Panc1 (cell line): ENCODE results near the gene SREBF2.

ENCODE experiments used
- POLR2AphosphoS5 ChIP-seq: IDR thresholded peaks from 2 replicates; pipeline ENCODE4 v1.6.1; 2012; ENCODE audit warnings: mild to moderate bottlenecking, low read depth, low read length, moderate library complexity
- SIN3A ChIP-seq: IDR thresholded peaks from 2 replicates; pipeline ENCODE4 v1.6.1; 2012; ENCODE audit warnings: low read depth, mild to moderate bottlenecking, low read length, moderate library complexity, borderline replicate concordance; ENCODE audit not compliant: insufficient read depth
- TCF7L2 ChIP-seq: IDR thresholded peaks from 2 replicates; pipeline ENCODE4 v1.6.1; 2011; ENCODE audit warnings: mild to moderate bottlenecking, low read depth, low read length, inconsistent platforms
- TF ChIP-seq, protein P1 (sequence below): fragments of 450-650 bp; IDR thresholded peaks from 2 replicates; pipeline ENCODE4 v1.5.1; 2017; ENCODE audit warnings: mild to moderate bottlenecking
- TF ChIP-seq, protein P2 (sequence below), 2 experiments: IDR thresholded peaks; 2 replicates each; pipeline ENCODE4 v1.6.1; 2011 to 2012; ENCODE audit warnings: low read depth in 2 of 2, control low read depth in 1 of 2, low read length in 1 of 2, mild to moderate bottlenecking in 1 of 2, moderate library complexity in 1 of 2; ENCODE audit not compliant: insufficient read depth in 1 of 2

DNA sequence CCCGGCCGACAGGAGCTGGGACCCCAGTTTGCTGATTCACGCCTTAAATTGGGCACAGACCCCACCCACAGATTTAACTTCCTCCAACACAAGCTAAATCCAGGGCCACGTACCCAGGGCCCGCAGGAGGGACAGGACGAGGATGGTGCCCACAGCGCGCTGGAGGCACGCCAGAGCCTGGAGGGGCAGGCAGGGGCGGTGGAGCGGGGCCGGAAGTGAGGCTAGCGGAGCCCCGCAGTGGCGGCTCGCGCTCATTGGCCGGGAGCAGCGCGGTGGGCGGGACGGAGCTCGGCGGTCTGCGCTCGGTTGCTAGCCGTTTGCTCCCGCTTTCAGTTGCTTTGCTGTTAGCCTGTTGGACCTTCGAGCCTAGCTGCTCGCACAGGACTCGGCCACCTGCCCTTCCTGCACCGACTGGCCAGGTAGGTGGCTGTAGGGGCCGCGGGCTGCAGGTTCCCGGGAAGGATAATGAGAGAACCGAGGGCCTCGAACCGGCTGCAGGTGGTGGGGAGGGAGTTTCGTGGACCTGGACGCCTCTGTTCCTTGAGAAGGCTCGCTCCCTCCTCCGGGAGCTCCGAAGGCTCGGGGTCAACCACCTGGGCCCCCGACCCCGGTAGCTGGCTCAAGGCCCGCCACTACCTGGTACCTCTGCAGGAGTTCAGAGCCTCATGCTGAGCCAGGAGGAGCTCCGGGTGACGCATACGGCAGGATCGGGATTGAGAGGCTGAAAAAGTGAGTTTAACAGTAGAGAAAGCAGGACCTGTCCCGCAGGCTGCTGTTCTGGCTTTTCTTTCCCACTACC is 32.4 kb upstream of the SREBF2 start, which contains the start of gene CCDC134:
- TF ChIP-seq, protein P1, sequence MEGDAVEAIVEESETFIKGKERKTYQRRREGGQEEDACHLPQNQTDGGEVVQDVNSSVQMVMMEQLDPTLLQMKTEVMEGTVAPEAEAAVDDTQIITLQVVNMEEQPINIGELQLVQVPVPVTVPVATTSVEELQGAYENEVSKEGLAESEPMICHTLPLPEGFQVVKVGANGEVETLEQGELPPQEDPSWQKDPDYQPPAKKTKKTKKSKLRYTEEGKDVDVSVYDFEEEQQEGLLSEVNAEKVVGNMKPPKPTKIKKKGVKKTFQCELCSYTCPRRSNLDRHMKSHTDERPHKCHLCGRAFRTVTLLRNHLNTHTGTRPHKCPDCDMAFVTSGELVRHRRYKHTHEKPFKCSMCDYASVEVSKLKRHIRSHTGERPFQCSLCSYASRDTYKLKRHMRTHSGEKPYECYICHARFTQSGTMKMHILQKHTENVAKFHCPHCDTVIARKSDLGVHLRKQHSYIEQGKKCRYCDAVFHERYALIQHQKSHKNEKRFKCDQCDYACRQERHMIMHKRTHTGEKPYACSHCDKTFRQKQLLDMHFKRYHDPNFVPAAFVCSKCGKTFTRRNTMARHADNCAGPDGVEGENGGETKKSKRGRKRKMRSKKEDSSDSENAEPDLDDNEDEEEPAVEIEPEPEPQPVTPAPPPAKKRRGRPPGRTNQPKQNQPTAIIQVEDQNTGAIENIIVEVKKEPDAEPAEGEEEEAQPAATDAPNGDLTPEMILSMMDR = no peak
- TF ChIP-seq POLR2AphosphoS5 = peak; percentile 79
- TF ChIP-seq, protein P2, sequence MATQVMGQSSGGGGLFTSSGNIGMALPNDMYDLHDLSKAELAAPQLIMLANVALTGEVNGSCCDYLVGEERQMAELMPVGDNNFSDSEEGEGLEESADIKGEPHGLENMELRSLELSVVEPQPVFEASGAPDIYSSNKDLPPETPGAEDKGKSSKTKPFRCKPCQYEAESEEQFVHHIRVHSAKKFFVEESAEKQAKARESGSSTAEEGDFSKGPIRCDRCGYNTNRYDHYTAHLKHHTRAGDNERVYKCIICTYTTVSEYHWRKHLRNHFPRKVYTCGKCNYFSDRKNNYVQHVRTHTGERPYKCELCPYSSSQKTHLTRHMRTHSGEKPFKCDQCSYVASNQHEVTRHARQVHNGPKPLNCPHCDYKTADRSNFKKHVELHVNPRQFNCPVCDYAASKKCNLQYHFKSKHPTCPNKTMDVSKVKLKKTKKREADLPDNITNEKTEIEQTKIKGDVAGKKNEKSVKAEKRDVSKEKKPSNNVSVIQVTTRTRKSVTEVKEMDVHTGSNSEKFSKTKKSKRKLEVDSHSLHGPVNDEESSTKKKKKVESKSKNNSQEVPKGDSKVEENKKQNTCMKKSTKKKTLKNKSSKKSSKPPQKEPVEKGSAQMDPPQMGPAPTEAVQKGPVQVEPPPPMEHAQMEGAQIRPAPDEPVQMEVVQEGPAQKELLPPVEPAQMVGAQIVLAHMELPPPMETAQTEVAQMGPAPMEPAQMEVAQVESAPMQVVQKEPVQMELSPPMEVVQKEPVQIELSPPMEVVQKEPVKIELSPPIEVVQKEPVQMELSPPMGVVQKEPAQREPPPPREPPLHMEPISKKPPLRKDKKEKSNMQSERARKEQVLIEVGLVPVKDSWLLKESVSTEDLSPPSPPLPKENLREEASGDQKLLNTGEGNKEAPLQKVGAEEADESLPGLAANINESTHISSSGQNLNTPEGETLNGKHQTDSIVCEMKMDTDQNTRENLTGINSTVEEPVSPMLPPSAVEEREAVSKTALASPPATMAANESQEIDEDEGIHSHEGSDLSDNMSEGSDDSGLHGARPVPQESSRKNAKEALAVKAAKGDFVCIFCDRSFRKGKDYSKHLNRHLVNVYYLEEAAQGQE (IDR thresholded peaks at IDR 0.05; ENCODE audit: insufficient read depth in 1 of 2, low read depth in 2 of 2, low read length in 1 of 2) = 0 out of 4 replicates have a peak, but pooled peaks of 1 of the 2 experiments have one; percentile 9
- TF ChIP-seq TCF7L2 = no peak
- TF ChIP-seq SIN3A = peak; percentile 85; the same call in 1 of the 2 replicates
